ENCODE results near the gene RAPGEF2.
"Not testable (repeated sequence)": the region's sequence is repeated elsewhere in the genome, so short reads cannot be mapped to it uniquely, and the experiment has no call there.

RAPGEF2 gene, protein sequence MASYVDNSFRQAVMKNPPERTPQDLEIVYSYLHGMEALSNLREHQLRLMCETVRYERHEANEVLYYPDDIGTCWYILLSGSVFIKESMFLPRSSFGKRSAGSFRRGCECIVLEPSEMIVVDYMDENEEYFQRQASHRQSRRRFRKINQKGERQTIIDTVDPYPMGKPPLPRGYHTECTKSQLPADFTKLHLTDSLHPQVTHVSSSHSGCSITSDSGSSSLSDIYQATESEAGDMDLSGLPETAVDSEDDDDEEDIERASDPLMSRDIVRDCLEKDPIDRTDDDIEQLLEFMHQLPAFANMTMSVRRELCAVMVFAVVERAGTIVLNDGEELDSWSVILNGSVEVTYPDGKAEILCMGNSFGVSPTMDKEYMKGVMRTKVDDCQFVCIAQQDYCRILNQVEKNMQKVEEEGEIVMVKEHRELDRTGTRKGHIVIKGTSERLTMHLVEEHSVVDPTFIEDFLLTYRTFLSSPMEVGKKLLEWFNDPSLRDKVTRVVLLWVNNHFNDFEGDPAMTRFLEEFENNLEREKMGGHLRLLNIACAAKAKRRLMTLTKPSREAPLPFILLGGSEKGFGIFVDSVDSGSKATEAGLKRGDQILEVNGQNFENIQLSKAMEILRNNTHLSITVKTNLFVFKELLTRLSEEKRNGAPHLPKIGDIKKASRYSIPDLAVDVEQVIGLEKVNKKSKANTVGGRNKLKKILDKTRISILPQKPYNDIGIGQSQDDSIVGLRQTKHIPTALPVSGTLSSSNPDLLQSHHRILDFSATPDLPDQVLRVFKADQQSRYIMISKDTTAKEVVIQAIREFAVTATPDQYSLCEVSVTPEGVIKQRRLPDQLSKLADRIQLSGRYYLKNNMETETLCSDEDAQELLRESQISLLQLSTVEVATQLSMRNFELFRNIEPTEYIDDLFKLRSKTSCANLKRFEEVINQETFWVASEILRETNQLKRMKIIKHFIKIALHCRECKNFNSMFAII (N-terminal part only)

DNA sequence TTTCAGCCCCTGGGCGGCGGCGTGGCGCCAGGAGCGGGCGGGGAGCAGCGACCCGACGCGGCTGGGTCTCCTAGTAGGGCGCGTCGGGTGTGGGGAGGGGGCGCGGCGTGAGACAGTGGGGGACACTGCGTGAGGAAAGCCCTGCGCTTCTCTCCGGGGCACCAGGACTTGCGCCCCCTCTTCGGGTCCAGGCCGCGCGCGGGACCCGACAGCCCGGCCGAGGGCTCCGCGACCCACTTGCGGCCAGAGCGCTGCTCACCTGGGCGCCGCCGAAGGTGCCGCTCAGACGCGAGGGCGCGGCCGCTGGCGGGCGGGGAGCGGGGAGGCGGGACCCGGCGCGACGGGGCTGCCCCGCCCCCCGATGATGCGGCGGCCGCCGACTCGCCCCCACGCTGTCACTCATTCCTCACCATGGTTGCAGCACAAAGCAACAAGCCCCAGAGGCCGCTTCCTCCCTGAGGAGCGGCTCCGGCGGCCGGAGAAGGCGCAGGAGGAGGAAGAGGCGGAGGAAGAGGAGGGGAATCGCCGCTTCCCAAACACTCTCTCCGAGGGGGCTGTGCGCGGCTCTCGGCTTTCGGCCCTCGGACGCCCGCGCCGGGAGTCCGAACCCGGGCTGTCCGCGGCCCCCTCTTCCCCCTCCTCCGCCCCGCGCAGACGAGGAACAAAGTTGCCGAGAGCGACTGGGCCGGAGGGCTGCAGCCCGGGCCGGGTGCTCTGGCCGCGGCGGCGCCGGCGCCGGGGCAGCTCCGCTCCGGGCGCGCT lies at the start of gene RAPGEF2:
Gene RAPGEF2, plus strand, starts transcription at position 458 of the 762 bp plus-strand sequence. CDS start 1,084 bp downstream, outside the sequence.
- DNase-seq = peak; percentile 72

DNA sequence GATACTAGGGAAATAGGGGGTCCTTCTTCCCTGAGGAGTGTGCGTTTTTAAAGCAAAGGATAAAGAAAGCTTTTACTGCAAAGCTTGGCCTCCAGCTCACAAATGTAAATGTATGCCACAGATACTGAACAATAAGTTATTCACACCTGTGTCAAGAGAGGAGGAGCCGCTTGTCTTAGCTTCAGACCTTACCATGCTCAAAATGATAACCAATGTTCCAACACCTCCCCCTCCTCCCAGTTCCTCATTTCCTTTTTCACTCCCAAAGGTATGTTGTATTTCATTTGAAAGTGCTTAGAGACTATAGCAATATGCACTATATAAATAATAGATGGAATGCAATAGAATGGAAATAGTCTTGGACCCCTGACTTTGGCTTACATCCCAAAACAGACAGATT lies 47.0 kb upstream of the RAPGEF2 start:
- no peak for DNase-seq

DNA sequence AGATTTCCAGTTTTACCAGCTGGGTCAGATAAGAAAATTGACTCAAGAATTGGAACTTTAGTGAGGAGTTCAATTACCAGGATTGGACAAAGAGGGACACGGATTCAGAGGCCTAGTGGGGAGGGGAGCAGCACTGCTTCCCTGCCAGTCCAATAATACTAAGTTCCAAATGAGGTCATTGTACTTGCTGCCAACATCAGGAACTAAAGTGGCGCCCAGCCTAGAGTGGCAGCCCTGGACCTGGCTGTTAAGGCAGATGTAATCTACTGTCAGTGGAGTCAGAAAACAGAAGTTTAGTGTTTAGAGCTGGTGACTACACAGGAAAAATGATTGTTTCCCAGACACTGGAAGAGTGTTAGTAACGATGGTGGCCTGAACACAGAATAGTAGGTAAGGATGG lies 42.7 kb upstream of the RAPGEF2 start:
- no peak for DNase-seq

DNA sequence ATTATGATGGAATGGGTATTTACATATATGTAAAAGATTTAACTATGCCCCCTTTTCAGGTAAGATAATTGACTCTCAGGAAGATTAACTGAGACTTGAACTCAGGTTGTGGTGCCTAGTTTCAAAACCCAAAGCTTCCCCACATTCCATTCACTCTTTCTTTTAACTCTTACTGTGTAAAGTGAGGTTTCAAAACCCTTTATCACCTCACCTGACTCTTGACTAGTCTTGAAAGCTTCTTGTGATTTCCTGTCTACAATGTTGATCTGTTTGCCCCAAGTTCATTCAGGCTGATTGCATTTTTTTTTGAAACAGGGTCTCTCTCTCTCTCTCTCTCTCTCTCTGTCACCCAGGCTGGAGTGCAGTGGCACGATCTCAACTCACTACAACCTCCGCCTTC lies 40.5 kb upstream of the RAPGEF2 start:
- DNase-seq = no peak

DNA sequence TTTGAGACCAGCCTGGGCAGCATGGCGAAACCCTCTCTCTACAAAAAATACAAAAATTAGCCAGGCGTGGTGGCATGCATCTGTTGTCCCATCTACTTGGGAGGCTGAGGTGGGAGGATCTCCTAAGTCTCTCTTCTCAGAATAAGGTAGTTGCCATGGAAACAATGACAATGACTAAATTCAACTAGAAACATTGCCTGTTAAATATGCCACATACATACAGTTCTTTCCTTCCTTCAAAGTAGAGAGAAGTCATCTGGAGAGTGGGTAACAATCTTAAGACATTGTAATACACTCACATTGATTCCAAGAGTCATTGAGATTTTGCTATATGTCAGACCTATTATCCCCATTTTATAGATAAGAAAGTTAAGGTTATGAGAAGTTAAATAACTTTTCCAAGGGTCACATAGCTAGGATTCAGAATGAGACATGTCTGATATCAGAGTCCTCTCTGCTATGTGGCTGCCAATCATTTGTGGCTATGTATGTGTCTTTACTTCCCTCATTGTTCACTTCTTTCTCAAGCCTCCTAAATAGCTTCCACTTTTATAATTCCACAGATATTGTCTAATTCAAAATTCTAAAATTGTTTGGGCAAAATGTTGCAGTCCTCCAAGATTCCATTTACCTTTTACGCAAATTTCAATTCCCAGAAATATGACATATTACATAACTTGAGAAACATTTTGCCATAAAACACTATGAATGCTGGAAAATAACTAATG lies 37.2 kb upstream of the RAPGEF2 start:
- no peak for DNase-seq

DNA sequence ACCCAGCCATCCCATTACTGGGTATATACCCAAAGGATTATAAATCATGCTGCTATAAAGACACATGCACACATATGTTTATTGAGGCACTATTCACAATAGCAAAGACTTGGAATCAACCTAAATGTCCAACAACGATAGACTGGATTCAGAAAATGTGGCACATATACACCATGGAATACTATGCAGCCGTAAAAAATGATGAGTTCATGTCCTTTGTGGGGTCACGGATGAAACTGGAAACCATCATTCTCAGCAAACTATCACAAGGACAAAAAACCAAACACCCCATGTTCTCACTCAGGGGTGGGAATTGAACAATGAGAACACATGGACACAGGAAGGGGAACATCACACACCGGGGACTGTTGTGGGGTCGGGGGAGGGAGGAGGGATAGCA lies 34.7 kb upstream of the RAPGEF2 start:
- not testable (repeated sequence) for DNase-seq

DNA sequence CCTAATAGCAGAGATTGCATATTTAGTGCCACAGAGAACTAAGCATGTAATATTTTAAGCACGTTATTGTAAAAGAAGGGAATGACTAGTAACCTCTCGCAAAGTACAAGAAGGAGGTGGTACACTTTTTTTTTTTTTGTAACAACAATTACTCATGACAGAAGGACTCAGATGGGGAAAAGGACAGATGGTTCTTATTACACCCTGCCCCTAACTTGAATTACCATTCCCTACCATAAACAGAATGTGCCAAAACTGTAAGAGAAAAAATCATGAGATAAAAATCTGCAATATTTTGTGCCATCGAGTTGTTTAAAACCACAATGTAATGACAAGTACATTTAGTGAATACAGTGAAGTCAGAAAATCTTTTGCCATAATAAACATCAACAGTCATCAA lies 33.0 kb upstream of the RAPGEF2 start:
- no peak for DNase-seq

DNA sequence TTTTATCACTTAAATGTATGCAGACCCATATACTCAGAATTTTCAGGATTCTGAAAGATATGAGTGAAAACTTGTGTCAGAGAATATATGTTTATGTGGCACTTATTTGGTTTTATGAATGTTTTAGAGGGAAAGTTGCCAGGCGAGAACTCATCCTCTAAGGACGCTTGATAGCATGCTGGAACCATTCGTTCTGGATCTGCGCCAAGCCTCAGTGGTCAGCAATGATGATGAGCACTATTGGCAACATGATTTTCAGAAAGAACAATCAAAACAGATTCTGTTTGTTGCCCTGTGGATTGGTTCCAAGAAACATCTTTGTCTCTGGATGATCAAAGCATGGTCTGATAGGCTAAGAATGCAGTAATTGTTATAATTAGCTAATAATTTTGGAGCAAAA lies 32.1 kb upstream of the RAPGEF2 start:
- no peak for DNase-seq

DNA sequence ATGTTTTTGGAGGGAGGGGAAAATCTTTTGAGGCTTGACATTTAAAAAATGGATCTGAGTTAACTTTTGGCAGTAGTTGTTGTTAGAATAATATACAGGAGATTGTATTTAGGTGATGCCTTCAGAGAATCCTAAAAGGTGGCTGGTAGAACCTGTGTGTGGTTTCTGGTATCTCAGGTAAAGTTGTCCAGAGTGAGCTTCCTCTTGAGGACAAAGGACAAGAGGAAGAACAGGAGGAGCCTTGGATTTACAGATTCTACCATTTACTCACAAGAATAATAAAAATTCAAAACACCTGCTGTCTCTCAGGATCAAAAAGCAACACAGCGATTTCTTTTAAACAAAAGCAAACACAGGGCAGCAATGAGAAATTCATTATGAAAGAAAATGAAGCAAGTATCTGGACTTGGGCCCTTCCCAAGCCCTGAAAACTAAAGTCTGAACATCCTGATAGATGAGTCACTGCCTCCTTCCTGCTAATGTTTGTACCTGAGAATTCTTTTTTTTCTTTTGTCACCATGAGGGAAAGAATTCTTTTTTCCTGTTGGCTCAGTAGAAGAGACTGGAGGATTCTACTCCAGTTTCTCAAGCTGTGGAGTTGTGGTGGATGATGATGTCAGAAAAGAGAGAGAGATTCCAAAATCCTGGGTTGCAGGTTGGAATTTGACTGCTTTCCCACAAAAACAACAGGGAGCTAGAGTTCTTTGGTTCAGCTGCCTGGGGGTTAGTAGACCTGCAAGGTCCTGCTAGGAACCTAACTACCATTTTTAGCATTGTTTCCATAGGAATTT lies 31.5 kb upstream of the RAPGEF2 start:
- DNase-seq = no peak

DNA sequence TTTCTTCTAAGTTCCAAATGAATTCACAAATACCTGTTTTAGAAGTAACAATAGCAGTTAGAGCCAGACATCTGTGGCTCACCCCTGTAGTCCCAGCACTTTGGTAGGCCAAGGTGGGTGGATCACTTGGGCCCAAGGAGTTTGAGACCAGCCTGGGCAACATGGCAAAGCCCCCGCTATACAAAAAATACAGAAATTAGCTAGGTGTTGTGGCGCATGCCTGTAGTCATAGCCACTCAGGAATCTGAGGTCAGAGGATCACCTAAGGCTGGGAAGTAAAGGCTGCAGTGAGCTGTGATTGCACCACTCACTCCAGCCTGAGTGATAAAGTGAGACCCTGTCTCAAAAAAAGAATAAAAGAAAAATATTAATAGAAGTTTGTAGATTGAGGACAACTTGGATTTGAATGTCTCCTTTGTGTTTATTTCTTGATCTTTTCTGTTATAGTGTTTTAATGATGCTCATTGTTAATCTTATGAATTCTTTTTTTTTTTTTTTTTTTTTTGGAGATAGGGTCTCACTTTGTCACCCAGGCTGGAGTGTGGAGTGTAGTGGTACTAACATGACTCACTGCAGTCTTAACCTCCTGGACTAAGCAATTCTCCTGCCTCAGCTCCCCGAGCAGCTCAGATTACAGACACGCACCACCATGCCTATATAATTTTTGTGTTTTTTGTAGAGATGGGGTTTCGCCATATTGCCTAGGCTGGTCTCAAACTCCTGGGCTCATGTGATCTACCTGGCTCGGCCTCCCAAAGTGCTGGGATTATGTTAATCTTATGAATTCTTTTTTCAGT lies 30.7 kb upstream of the RAPGEF2 start:
- no peak for DNase-seq

DNA sequence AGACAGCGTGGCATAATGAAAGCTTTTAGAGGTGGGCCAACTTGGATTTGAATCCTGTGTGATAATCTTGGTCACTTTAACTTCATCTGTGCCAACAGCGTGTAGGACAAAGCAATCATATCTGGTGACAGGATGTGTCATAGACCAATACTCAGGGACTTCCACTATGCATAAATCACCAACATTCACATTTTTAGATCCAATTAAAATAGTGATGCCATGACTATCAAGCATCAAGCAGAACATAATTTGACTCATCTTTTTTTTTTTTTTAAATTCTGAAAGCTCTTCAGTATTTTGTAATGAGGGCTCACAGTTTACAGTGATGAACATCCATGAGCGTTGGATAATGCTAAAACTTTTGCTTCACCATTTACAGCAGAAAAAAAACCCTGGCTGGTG lies 27.3 kb upstream of the RAPGEF2 start:
- no peak for DNase-seq

DNA sequence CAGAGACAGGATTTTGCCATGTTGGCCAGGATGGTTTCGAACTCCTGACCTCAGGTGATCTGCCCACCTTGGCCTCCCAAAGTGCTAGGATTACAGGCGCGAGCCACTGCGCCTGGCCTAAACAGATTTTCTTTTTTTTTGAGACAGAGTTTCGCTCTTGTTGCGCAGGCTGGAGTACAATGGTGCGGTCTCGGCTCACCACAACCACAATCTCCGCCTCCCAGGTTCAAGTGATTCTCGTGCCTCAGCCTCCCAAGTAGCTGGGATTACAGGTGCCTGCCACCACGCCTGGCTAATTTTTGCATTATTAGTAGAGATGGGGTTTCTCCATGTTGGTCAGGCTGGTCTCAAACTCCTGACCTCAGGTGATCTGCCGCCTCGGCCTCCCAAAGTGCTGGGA lies 25.9 kb upstream of the RAPGEF2 start:
- DNase-seq = not testable (repeated sequence)

DNA sequence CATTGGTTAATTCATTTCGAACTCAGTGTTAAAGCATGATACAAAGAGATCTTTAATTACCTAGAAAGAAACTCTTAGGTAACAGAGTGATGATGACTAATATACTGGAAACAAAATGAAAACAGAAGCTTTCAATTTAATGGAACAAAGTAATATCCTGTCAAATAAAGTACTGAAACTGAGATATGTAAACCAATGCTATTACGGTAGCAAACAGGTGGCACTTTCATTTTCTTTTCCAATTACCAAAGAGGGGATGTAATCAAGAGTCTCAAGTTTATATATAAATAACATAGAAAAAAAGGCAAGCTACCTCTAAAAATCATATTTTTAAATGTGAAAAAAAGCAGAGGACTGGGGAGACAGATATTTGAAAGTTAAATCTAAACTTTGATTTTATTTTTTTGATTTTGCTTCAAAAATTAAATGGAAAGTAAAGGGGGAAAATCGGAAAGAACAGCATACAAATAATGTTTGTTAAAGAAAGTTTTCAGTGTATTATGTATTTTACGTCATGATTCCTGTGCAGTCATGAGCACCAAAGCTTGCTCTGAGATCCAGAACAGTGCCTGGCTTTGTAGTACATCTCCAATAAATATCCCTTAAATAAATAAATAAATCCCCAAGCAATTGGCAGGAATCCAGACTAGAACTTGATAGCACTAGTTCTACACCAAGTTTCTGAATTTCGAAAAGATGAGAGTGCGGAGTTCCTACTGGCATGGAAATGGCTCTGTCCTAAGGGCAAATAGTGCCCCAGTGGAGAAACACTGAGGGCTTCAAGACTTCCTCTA lies 25.0 kb upstream of the RAPGEF2 start:
- no peak for DNase-seq

DNA sequence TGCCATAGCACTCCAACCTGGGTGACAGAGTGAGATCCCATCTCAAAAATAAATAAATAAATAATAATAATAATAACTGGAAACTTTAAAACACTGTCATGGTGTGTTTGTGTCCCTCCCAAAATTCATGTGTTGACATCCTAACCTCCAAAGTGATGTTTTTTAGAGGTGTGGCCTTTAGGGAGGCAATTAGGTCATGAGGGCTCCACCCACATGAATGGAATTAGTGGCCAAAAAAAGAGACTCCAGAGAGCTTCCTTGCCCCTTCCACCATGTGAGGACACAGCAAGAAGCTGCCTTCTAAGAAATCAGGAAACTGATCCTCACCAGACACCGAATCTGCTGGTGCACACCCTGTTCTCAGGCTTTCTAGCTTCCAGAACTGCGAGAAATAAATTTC lies 23.8 kb upstream of the RAPGEF2 start:
- no peak for DNase-seq

DNA sequence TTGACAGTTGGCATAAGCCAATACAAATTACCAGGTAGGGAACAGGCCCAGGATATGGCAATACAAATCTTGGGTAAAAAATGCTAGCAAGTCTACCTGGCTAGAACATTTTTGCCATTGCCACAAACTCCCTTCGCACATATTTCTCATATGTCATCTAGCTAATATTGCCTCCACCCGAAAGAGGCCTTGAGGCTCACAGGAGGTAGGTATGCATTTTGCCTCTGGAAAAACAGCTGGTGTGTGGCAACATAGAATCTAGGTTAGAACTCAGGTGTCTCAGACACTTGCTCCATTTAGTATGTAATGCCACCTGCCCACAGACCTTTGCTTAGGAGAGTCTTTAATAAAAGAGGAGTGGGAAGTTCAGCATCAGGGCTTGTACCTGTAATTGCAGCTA lies 16.3 kb upstream of the RAPGEF2 start:
- no peak for DNase-seq

DNA sequence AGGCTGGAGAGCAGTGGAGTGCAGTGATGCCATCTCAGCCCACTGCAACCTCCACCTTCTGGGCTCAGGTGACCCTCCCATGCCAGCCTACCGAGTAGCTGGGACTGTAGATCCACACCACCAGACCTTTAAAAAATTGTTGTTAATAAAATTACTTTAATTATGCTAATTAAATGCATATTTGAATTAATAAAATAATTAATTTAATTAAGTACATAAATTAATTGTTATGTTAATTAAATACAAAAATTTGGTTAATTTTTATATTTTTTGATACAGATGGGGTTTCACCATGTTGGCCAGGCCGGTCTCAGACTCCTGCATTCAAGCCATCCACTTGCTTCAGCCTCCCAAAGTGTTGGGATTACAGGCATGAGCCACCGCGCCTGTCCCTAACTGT lies 12.6 kb upstream of the RAPGEF2 start:
- DNase-seq = no peak

DNA sequence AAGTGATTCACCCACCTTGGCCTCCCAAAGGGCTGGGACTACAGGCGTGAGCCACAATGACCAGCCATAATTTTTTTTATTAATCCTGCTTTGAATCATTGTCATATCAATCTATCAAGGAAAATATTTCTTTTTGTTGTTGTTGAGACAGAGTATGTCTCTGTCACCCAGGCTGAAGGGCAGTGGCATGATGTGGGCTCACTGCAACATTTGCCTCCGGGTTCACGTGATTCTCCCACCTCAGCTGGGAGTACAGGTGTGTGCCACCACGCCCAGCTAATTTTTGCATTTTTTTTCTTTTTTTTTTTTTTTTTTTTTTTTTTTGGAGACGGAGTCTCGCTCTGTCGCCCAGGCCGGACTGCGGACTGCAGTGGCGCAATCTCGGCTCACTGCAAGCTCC lies 8.7 kb upstream of the RAPGEF2 start:
- not testable (repeated sequence) for DNase-seq

DNA sequence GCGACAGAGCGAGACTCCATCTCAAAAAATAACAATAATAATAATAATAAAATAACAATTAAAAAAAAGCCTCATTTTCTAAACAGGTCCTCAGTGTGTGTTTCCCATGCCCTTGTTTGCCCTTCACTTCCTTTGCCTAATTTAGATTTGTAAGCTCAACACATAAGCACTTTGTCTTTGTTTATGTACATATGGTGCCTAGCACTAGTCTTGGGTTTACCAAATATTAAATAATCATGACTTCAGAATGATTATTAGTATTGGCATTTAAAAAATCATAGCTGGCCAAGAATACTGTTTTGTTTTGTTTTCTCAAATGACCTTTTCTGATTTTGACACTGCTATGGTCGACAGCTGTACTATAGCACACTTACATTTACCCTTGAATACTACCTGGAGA lies 6.4 kb upstream of the RAPGEF2 start:
- no peak for DNase-seq

DNA sequence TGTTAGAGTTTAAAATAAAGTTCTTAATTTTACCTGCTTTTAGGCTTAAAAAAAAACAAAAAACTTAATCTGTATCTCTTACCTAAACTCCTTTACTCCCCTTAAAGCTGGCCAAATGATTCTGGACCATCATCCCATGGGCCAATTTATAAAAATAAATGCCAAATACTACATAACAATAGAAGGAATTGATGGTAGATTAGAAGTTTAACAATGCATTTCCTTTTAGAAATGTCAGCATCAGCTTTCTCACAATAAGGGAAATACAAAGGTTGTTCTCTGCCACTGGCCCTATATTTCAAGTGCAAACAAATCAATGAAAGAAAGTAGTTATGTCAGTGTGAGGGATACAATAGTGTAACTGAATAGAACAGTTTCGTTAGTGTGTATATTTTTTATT lies 5.7 kb upstream of the RAPGEF2 start:
- no peak for DNase-seq

DNA sequence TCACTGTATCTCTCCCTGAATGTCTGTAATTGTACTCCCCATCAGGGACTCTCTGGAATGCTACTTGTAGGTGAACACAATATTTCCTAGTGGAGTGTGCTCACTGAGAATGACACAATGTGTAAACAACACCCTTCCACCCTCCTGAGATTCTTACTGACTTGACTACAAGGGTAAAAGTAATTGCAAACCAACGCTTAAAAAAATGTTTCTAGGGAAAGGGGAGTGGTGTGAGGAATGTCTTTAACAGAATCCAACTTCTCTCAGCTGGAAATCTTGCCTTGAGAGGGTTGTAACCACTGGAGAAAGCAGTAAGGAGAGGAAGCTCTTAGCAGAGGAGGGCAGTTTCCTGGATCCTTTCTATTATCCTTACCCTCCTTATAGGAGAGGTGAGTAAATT lies 5.1 kb upstream of the RAPGEF2 start:
- no peak for DNase-seq

Measured in NCI-H774 (cell line).